DND-41 (cell line): ENCODE data around the gene TCP11L1.

Experiments used
- ATAC-seq: fragments of 200-7000 bp; cut with Tn5 transposase; 3 replicates; pipeline ENCODE4 v1.9.1; 2021; ENCODE audit warnings: low read depth; ENCODE audit not compliant: insufficient read depth
- DNase-seq: peaks from one replicate; pipeline ENCODE4 v3.0.0-alpha.2; 2020
- H2AFZ ChIP-seq: 2 replicates; pipeline ENCODE4 v1.6.0; 2012; ENCODE audit warnings: low read depth, low read length
- H3K27ac ChIP-seq: 2 replicates; pipeline ENCODE4 v1.5.1; 2012; ENCODE audit warnings: low read length, inconsistent platforms
- H3K27me3 ChIP-seq: fragments of 200-600 bp; sonication (generic); 2 replicates; pipeline ENCODE4 v1.6.0; 2012; ENCODE audit warnings: low read length, mild to moderate bottlenecking, inconsistent platforms; ENCODE audit not compliant: insufficient read depth, poor library complexity
- H3K36me3 ChIP-seq: 2 replicates; pipeline ENCODE4 v1.5.1; 2012; ENCODE audit warnings: low read length, inconsistent platforms; ENCODE audit not compliant: insufficient read depth
- H3K4me1 ChIP-seq: 2 replicates; pipeline ENCODE4 v1.5.1; 2012; ENCODE audit warnings: mild to moderate bottlenecking, low read length; ENCODE audit not compliant: insufficient read depth
- H3K4me2 ChIP-seq: 2 replicates; pipeline ENCODE4 v1.6.0; 2012; ENCODE audit warnings: mild to moderate bottlenecking, moderate library complexity, low read length, inconsistent platforms; ENCODE audit not compliant: insufficient read depth
- H3K4me3 ChIP-seq, 2 experiments: fragments of 200-600 bp in 1 of 2; shearing (Covaris generic) in 1 of 2; 2 replicates each; pipeline ENCODE4 v1.5.1; 2012 to 2016; ENCODE audit warnings: inconsistent platforms in 2 of 2, low read length in 2 of 2, mild to moderate bottlenecking in 2 of 2, low read depth in 1 of 2, moderate library complexity in 1 of 2
- H3K79me2 ChIP-seq: 2 replicates; pipeline ENCODE4 v1.6.0; 2012; ENCODE audit warnings: low read length, inconsistent platforms; ENCODE audit not compliant: insufficient read depth
- H3K9ac ChIP-seq: 2 replicates; pipeline ENCODE4 v1.6.0; 2012; ENCODE audit warnings: low read depth, mild to moderate bottlenecking, inconsistent platforms, low read length, moderate library complexity
- H3K9me3 ChIP-seq: 2 replicates; pipeline ENCODE4 v1.5.1; 2012; ENCODE audit warnings: low read length, moderate library complexity, mild to moderate bottlenecking, inconsistent platforms; ENCODE audit not compliant: insufficient read depth, severe bottlenecking
- H4K20me1 ChIP-seq: 2 replicates; pipeline ENCODE4 v1.6.0; 2012; ENCODE audit warnings: low read length; ENCODE audit not compliant: insufficient read depth
- EZH2 ChIP-seq: IDR thresholded peaks from 3 replicates; pipeline ENCODE4 v1.6.1; 2012; ENCODE audit warnings: borderline replicate concordance, low read depth, mild to moderate bottlenecking, moderate library complexity, low read length, inconsistent platforms; ENCODE audit not compliant: severe bottlenecking
- TF ChIP-seq, protein P1 (sequence below): IDR thresholded peaks from 2 replicates; pipeline ENCODE4 v1.5.1; 2012; ENCODE audit warnings: borderline replicate concordance, low read length, moderate library complexity, mild to moderate bottlenecking; ENCODE audit not compliant: poor library complexity, severe bottlenecking; ENCODE audit errors: extremely low read depth

Gene TCP11L1

DNA sequence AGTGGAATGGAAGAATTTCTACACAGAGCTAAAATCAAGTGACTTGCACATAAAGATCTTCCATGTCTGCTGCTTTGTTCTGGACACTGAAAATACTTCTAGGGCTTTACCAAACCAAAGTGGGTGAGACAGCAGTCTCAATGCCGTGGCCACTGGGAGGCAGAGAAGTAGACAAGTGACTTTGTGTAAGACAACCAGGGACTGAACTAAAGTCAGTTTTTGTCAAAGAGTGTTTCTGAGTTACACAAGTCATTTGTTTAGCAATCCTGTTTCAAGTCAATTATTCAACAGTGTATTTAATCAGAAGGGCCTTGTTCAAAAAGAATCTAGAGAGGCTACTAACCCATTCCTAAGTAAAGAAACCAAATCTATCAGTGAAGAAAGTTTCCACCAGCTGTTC, 46.6 kb downstream of the TCP11L1 start:
- no peak for DNase-seq
- Histone ChIP-seq H3K27ac (no peak overlapping the region), H3K36me3 (peaks cover 68% of the 10 kb centered on the region), H3K9ac (no peak overlapping the region), H3K4me3 (no peak overlapping the region), H3K79me2 (no peaks in the 10 kb centered on the region), H3K27me3 (no peaks in the 10 kb centered on the region), H3K9me3 (no peaks in the 10 kb centered on the region), H3K4me2 (no peak overlapping the region), H3K4me1 (no peaks in the 10 kb centered on the region), H4K20me1 (no peaks in the 10 kb centered on the region), H2AFZ (no peak overlapping the region)
- no peak for ATAC-seq
- no peak for TF ChIP-seq EZH2
- TF ChIP-seq, protein P1, sequence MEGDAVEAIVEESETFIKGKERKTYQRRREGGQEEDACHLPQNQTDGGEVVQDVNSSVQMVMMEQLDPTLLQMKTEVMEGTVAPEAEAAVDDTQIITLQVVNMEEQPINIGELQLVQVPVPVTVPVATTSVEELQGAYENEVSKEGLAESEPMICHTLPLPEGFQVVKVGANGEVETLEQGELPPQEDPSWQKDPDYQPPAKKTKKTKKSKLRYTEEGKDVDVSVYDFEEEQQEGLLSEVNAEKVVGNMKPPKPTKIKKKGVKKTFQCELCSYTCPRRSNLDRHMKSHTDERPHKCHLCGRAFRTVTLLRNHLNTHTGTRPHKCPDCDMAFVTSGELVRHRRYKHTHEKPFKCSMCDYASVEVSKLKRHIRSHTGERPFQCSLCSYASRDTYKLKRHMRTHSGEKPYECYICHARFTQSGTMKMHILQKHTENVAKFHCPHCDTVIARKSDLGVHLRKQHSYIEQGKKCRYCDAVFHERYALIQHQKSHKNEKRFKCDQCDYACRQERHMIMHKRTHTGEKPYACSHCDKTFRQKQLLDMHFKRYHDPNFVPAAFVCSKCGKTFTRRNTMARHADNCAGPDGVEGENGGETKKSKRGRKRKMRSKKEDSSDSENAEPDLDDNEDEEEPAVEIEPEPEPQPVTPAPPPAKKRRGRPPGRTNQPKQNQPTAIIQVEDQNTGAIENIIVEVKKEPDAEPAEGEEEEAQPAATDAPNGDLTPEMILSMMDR: no peak

DNA sequence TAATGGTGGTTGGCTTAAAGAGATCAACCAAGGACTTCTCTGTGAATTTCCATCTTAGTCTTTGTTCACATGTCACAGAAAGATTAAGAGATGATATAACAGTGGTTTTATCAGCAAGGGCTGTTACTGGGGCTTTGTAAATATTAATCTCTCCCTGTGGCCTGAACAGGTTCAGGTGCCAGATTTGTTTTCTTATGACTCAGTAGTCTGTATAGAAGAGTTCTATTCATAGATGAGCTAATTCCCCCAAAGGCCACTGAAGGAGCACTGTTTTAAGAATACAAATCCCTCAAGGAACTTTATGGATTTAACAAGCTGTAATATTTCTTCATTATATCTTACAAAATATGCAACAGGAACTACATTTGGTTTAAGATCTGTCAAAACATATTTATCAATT, 50.4 kb downstream of the TCP11L1 start:
- Histone ChIP-seq H3K4me3 (no peak overlapping the region), H3K27me3 (no peaks in the 10 kb centered on the region), H3K79me2 (no peaks in the 10 kb centered on the region), H4K20me1 (no peaks in the 10 kb centered on the region), H3K27ac (no peak overlapping the region), H3K4me1 (no peaks in the 10 kb centered on the region), H3K4me2 (no peak overlapping the region), H3K9ac (no peak overlapping the region), H3K9me3 (no peaks in the 10 kb centered on the region), H3K36me3 (peaks cover 56% of the 10 kb centered on the region; the same call in 1 of the 2 replicates), H2AFZ (no peak overlapping the region)
- ATAC-seq: no peak
- TF ChIP-seq EZH2: no peak
- TF ChIP-seq, protein P1: no peak
- DNase-seq: no peak

DNA sequence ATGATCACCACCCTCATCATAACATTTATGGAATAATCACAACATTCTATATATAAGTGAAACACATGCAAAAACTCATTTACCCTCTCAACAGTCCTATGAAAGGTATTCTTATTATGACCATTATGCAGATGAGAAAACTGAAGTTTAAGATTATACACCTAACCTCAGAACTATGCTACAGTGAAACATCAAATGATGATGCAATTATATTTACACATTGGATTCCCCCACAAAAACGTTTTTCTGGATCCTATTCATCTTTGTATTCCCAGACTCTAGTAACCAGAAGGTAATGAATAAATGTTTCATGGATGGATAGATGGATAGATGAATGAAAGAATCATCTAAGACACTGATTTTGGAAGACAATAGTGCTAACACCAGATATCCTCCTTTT, 54.8 kb downstream of the TCP11L1 start:
- H3K27ac ChIP-seq: no peak overlapping the region
- no peak overlapping the region for H3K9ac ChIP-seq
- no peaks in the 10 kb centered on the region for H3K27me3 ChIP-seq
- no peak for TF ChIP-seq EZH2
- TF ChIP-seq, protein P1: no peak
- no peaks in the 10 kb centered on the region for H3K79me2 ChIP-seq
- peaks cover 73% of the 10 kb centered on the region for H3K36me3 ChIP-seq
- H3K4me2 ChIP-seq: no peak overlapping the region
- no peaks in the 10 kb centered on the region for H3K9me3 ChIP-seq
- H3K4me1 ChIP-seq: no peaks in the 10 kb centered on the region
- no peak for DNase-seq
- no peak overlapping the region for H2AFZ ChIP-seq
- no peaks in the 10 kb centered on the region for H4K20me1 ChIP-seq
- no peak for ATAC-seq
- no peak overlapping the region for H3K4me3 ChIP-seq

DNA sequence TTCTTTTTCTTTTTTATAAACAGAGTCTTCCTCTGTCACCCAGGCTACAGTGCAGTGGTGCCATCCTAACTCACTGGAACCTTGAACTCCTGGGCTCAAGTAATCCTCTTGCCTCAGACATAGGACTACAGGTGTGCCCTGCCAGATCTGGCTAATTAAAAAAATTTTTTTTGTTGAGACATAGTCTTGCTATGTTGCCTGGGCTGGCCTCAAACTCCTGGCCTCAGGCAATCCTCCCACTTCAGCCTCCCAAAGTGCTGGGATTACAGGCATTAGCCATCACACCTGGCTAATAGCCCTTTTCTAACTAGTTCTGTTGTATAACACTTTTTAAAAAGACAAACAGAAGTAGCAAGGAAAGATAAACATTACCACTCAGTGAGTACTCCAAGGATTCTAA, 64.5 kb downstream of the TCP11L1 start:
- no peak overlapping the region for H3K4me2 ChIP-seq
- H3K4me3 ChIP-seq: no peak overlapping the region
- no peaks in the 10 kb centered on the region for H3K27me3 ChIP-seq
- no peaks in the 10 kb centered on the region for H4K20me1 ChIP-seq
- TF ChIP-seq, protein P1: no peak
- TF ChIP-seq EZH2: no peak
- H3K79me2 ChIP-seq: no peaks in the 10 kb centered on the region
- no peak overlapping the region for H2AFZ ChIP-seq
- no peak for ATAC-seq
- no peaks in the 10 kb centered on the region for H3K4me1 ChIP-seq
- no peaks in the 10 kb centered on the region for H3K9me3 ChIP-seq
- H3K27ac ChIP-seq: no peak overlapping the region
- peaks cover 69% of the 10 kb centered on the region for H3K36me3 ChIP-seq
- H3K9ac ChIP-seq: no peak overlapping the region
- DNase-seq: no peak
